ENCODE results near the gene POP7.

GRCh38 chr7:100735730-100736129 is 29.8 kb downstream of the POP7 start:
- TF ChIP-seq, protein P1, sequence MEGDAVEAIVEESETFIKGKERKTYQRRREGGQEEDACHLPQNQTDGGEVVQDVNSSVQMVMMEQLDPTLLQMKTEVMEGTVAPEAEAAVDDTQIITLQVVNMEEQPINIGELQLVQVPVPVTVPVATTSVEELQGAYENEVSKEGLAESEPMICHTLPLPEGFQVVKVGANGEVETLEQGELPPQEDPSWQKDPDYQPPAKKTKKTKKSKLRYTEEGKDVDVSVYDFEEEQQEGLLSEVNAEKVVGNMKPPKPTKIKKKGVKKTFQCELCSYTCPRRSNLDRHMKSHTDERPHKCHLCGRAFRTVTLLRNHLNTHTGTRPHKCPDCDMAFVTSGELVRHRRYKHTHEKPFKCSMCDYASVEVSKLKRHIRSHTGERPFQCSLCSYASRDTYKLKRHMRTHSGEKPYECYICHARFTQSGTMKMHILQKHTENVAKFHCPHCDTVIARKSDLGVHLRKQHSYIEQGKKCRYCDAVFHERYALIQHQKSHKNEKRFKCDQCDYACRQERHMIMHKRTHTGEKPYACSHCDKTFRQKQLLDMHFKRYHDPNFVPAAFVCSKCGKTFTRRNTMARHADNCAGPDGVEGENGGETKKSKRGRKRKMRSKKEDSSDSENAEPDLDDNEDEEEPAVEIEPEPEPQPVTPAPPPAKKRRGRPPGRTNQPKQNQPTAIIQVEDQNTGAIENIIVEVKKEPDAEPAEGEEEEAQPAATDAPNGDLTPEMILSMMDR (IDR thresholded peaks at IDR 0.05; ENCODE audit: poor library complexity, severe bottlenecking): no peak
- TF ChIP-seq EZH2 (IDR thresholded peaks at IDR 0.05; ENCODE audit: borderline replicate concordance, insufficient read depth, low read length, poor library complexity, severe bottlenecking): no peak
- TF ChIP-seq, protein P2, sequence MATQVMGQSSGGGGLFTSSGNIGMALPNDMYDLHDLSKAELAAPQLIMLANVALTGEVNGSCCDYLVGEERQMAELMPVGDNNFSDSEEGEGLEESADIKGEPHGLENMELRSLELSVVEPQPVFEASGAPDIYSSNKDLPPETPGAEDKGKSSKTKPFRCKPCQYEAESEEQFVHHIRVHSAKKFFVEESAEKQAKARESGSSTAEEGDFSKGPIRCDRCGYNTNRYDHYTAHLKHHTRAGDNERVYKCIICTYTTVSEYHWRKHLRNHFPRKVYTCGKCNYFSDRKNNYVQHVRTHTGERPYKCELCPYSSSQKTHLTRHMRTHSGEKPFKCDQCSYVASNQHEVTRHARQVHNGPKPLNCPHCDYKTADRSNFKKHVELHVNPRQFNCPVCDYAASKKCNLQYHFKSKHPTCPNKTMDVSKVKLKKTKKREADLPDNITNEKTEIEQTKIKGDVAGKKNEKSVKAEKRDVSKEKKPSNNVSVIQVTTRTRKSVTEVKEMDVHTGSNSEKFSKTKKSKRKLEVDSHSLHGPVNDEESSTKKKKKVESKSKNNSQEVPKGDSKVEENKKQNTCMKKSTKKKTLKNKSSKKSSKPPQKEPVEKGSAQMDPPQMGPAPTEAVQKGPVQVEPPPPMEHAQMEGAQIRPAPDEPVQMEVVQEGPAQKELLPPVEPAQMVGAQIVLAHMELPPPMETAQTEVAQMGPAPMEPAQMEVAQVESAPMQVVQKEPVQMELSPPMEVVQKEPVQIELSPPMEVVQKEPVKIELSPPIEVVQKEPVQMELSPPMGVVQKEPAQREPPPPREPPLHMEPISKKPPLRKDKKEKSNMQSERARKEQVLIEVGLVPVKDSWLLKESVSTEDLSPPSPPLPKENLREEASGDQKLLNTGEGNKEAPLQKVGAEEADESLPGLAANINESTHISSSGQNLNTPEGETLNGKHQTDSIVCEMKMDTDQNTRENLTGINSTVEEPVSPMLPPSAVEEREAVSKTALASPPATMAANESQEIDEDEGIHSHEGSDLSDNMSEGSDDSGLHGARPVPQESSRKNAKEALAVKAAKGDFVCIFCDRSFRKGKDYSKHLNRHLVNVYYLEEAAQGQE (IDR thresholded peaks at IDR 0.05; ENCODE audit: borderline replicate concordance): no peak
- no peak for TF ChIP-seq EP300 (conservative IDR thresholded peaks at IDR 0.05; ENCODE audit: poor library complexity, severe bottlenecking)
- no peak for TF ChIP-seq SMC3 (conservative IDR thresholded peaks at IDR 0.05; ENCODE audit: poor library complexity)
- TF ChIP-seq MXI1 (conservative IDR thresholded peaks at IDR 0.05; ENCODE audit: poor library complexity, severe bottlenecking): no peak
